B cell (primary cell): ENCODE results near the gene INAFM2. TPM values are rescaled to one million over a fixed set of nuclear protein-coding genes. Genes with fewer than 3 reads are reported as not detected.

ENCODE experiments used
- ATAC-seq: fragments of 200-7000 bp; cut with Tn5 transposase; one replicate; pipeline ENCODE4 v1.10.0; 2021; ENCODE audit warnings: low read depth, mild to moderate bottlenecking, moderate number of reproducible peaks, moderate library complexity
- CTCF ChIA-PET: fragments of 350-600 bp; sonication (Branson Sonifier 250); formaldehyde crosslinking; loops from one replicate; lab custom pipeline; 2021; ENCODE audit warnings: antibody characterized with exemption, inconsistent platforms; lab: Charles Lee
- POLR2A ChIA-PET: fragments of 350-600 bp; sonication (Branson Sonifier 250); formaldehyde crosslinking; loops from one replicate; lab custom pipeline; 2021; ENCODE audit warnings: antibody characterized with exemption; lab: Charles Lee
- DNase-seq: peaks from one replicate; pipeline ENCODE4 v3.0.0; 2013
- H2AFZ ChIP-seq: 2 replicates; pipeline ENCODE4 v1.6.1; 2012; ENCODE audit warnings: mild to moderate bottlenecking, low read depth, low read length; ENCODE audit not compliant: insufficient read depth, poor library complexity, severe bottlenecking
- H3K27ac ChIP-seq, 2 donors: 1 replicate in 1 of 2; 2 replicates in 1 of 2; pipeline ENCODE4 v1.5.1; 2012 to 2013; ENCODE audit warnings: low read length in 2 of 2, mild to moderate bottlenecking in 2 of 2, moderate library complexity in 1 of 2
- H3K27me3 ChIP-seq, 4 experiments: fragments of 200-600 bp in 1 of 4; sonication (generic) in 1 of 4; replicated peaks in 1 of 4; 1 replicate in 2 of 4; 2 replicates in 2 of 4; pipeline versions ENCODE4 v1.6.1 to v1.7.0; 2013 to 2016; ENCODE audit warnings: low read length in 3 of 4, mild to moderate bottlenecking in 2 of 4, mixed read lengths in 1 of 4, moderate library complexity in 1 of 4; ENCODE audit not compliant: insufficient read depth in 4 of 4, control insufficient read depth in 3 of 4; ENCODE audit errors: control extremely low read depth in 1 of 4
- H3K36me3 ChIP-seq, 2 experiments: replicated peaks in 1 of 2; 1 replicate in 1 of 2; 2 replicates in 1 of 2; pipeline versions ENCODE4 v1.6.1 to v1.7.1; 2013; ENCODE audit warnings: low read length in 1 of 2; ENCODE audit not compliant: insufficient read depth in 2 of 2, control insufficient read depth in 1 of 2; ENCODE audit errors: control extremely low read depth in 1 of 2, extremely low read depth in 1 of 2
- H3K4me1 ChIP-seq, 2 donors: fragments of 200-600 bp in 1 of 2; sonication (generic) in 1 of 2; 1 replicate in 1 of 2; 2 replicates in 1 of 2; pipeline versions ENCODE4 v1.5.1 to v1.6.1; 2013 to 2017; ENCODE audit warnings: low read length in 2 of 2; ENCODE audit not compliant: control insufficient read depth in 2 of 2, insufficient read depth in 2 of 2
- H3K4me2 ChIP-seq: replicated peaks from 2 replicates; pipeline ENCODE3; 2012; ENCODE audit warnings: mild to moderate bottlenecking, low read depth, low read length; ENCODE audit not compliant: poor library complexity, severe bottlenecking
- H3K4me3 ChIP-seq, 5 experiments: fragments of 200-600 bp in 1 of 5; sonication (generic) in 1 of 5; 1 replicate in 3 of 5; 2 replicates in 2 of 5; pipeline versions ENCODE4 v1.5.1 to v1.7.0; 2011 to 2016; ENCODE audit warnings: low read length in 4 of 5, mild to moderate bottlenecking in 4 of 5, low read depth in 2 of 5, control low read depth in 1 of 5, moderate library complexity in 1 of 5; ENCODE audit not compliant: insufficient read depth in 1 of 5; ENCODE audit errors: control extremely low read depth in 1 of 5, extremely low read depth in 1 of 5
- H3K79me2 ChIP-seq: fragments of 200-600 bp; sonication (generic); one replicate; pipeline ENCODE4 v1.6.0; 2016; ENCODE audit warnings: low read length; ENCODE audit not compliant: control insufficient read depth, insufficient read depth
- H3K9ac ChIP-seq: fragments of 200-600 bp; sonication (generic); 2 replicates; pipeline ENCODE4 v1.6.1; 2017; ENCODE audit warnings: mild to moderate bottlenecking, low read length, moderate library complexity
- H3K9me3 ChIP-seq, 3 donors: one replicate each; pipeline versions ENCODE4 v1.6.1 to v1.7.1; 2013; ENCODE audit warnings: low read length in 2 of 3; ENCODE audit not compliant: control insufficient read depth in 2 of 3, insufficient read depth in 1 of 3; ENCODE audit errors: control extremely low read depth in 1 of 3
- H4K20me1 ChIP-seq: 2 replicates; pipeline ENCODE4 v1.6.0; 2012; ENCODE audit warnings: mild to moderate bottlenecking, low read length; ENCODE audit not compliant: insufficient read depth, control insufficient read depth, poor library complexity, severe bottlenecking
- H3K27ac Mint-ChIP-seq: one replicate; pipeline ENCODE4 v1.8.0; 2021; ENCODE audit warnings: mixed read lengths
- H3K27me3 Mint-ChIP-seq: one replicate; pipeline ENCODE4 v1.8.0; 2021; ENCODE audit warnings: mixed read lengths
- H3K4me1 Mint-ChIP-seq: one replicate; pipeline ENCODE4 v1.8.0; 2021; ENCODE audit warnings: mixed read lengths
- H3K4me3 Mint-ChIP-seq: one replicate; pipeline ENCODE4 v1.8.0; 2021; ENCODE audit warnings: mixed read lengths
- H3K9me3 Mint-ChIP-seq: one replicate; pipeline ENCODE4 v1.8.0; 2022; ENCODE audit warnings: mixed read lengths; ENCODE audit not compliant: insufficient read depth
- CTCF ChIP-seq: fragments of 200-600 bp; IDR thresholded peaks from one replicate; pipeline ENCODE4 v1.8.0; 2022; ENCODE audit warnings: antibody characterized with exemption, mild to moderate bottlenecking
- EZH2 ChIP-seq: IDR thresholded peaks from 2 replicates; pipeline ENCODE4 v1.6.1; 2012; ENCODE audit warnings: borderline replicate concordance, low read depth, mild to moderate bottlenecking, moderate library complexity, low read length; ENCODE audit not compliant: insufficient read depth, poor library complexity, severe bottlenecking
- WGBS: methylation state at CpG from one replicate; pipeline ENCODE4 v1.1.5; 2013; ENCODE audit warnings: missing lambda C conversion rate; ENCODE audit not compliant: insufficient coverage; 5-methylcytosine and 5-hydroxymethylcytosine counted together
- intact Hi-C: fragments of 100-400 bp; cut with micrococcal nuclease; formaldehyde crosslinking; loops from one replicate; pipeline ENCODE4 v1.10.0; 2022
- polyA plus RNA-seq: library from polyadenylated mRNA; depleted of rRNA; stranded (reverse); fragments of >200 nt; gene quantifications from 2 replicates; pipeline ENCODE4 v1.2.3, GENCODE V29; 2012
- total RNA-seq, 2 donors: library from RNA; stranded (reverse); fragments of 120-200 nt in 1 of 2; gene quantifications; 1 replicate in 1 of 2; 2 replicates in 1 of 2; pipeline versions ENCODE4 v1.2.3 to v1.2.4, GENCODE V29; 2013 to 2022

INAFM2 gene
- total and polyA plus RNA-seq, 2 donors (not counting 1 experiment from before 2014, with no cell fraction given): 3.0 to 7.0 TPM

- no peak overlapping the region for H3K4me3 ChIP-seq
- no peaks in the 10 kb centered on the region for H4K20me1 ChIP-seq
- Mint-ChIP-seq H3K4me3 (no peak overlapping the region), H3K27ac (no peak overlapping the region), H3K9me3 (no peaks in the 10 kb centered on the region), H3K27me3 (peaks cover 4% of the 10 kb centered on the region), H3K4me1 (peaks cover 12% of the 10 kb centered on the region)
- H3K9me3 ChIP-seq: no peaks in the 10 kb centered on the region
- TF ChIP-seq CTCF: no peak
- TF ChIP-seq EZH2: no peak
- peaks cover 0 to 12% (median 0%) of the 10 kb centered on the region in 4 experiments for H3K27me3 ChIP-seq
- intact Hi-C loops: no loop called here
- peaks cover 4 to 13% of the 10 kb centered on the region in 2 donors for H3K4me1 ChIP-seq
- ChIA-PET CTCF (interaction anchor here (0.8 to 15.0 kb wide), 9 partner anchors 12 to 122 kb away, joined by 3 to 382 read pairs (median 134); partner anchors contain the start of genes INAFM2 and PLCB2), POLR2A (no interaction called here)
- H3K27ac ChIP-seq: no peak overlapping the region
- no peak for DNase-seq
- H3K9ac ChIP-seq: no peak overlapping the region
- ATAC-seq: no peak
- 85% methylated on average over 14 of the region's 14 CpGs for WGBS
- no peaks in the 10 kb centered on the region for H3K36me3 ChIP-seq
- H2AFZ ChIP-seq: no peak overlapping the region
- H3K4me2 ChIP-seq: no peak overlapping the region
- no peaks in the 10 kb centered on the region for H3K79me2 ChIP-seq
Measured at GRCh38 chr15:40340038-40340739, 16.7 kb downstream of the INAFM2 start.
